ENCODE data around the gene CD34.

DNA sequence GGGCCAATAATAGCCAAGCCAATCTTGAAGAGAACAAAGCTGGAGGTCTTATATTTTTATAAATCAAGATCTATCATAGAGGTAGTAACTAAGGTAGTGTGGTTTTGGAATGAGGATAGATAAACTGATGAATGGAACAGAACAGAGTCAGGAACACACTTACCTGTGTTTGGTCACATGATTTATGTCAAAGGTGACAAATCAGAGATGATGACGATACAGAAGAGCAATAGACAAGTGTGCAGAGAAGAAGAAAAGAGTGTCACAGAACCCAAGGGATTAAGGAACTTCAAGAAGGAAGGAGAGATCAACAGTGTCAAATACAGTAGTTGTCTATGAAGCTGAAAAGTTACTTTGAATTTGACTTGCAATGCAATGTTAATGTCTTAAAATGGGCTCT, 16.1 kb upstream of the CD34 start:
- TF ChIP-seq, protein P1, sequence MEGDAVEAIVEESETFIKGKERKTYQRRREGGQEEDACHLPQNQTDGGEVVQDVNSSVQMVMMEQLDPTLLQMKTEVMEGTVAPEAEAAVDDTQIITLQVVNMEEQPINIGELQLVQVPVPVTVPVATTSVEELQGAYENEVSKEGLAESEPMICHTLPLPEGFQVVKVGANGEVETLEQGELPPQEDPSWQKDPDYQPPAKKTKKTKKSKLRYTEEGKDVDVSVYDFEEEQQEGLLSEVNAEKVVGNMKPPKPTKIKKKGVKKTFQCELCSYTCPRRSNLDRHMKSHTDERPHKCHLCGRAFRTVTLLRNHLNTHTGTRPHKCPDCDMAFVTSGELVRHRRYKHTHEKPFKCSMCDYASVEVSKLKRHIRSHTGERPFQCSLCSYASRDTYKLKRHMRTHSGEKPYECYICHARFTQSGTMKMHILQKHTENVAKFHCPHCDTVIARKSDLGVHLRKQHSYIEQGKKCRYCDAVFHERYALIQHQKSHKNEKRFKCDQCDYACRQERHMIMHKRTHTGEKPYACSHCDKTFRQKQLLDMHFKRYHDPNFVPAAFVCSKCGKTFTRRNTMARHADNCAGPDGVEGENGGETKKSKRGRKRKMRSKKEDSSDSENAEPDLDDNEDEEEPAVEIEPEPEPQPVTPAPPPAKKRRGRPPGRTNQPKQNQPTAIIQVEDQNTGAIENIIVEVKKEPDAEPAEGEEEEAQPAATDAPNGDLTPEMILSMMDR (conservative IDR thresholded peaks at IDR 0.05; ENCODE audit: low read length) = no peak
- TF ChIP-seq EZH2phosphoT487 (IDR thresholded peaks at IDR 0.05; ENCODE audit: borderline replicate concordance, low read depth, low read length) = no peak
